MM.1S (cell line): Measurements from ENCODE around the gene DVL1.

ENCODE experiments used
- EZH2 ChIP-seq: fragments of 300-600 bp; sonication (generic); optimal IDR thresholded peaks from 2 replicates; pipeline ENCODE3; 2017; ENCODE audit warnings: low read depth, mild to moderate bottlenecking, antibody characterized with exemption, low read length, mixed read lengths
- EZH2phosphoT487 ChIP-seq: fragments of 300-600 bp; sonication (generic); IDR thresholded peaks from 2 replicates; pipeline ENCODE4 v1.6.1; 2018; ENCODE audit warnings: antibody characterized with exemption, low read length
- TF ChIP-seq, protein P1 (sequence below): fragments of 300-600 bp; sonication (generic); IDR thresholded peaks from 2 replicates; pipeline ENCODE4 v1.5.1; 2016; ENCODE audit warnings: antibody characterized with exemption, low read length, mixed read lengths

DNA sequence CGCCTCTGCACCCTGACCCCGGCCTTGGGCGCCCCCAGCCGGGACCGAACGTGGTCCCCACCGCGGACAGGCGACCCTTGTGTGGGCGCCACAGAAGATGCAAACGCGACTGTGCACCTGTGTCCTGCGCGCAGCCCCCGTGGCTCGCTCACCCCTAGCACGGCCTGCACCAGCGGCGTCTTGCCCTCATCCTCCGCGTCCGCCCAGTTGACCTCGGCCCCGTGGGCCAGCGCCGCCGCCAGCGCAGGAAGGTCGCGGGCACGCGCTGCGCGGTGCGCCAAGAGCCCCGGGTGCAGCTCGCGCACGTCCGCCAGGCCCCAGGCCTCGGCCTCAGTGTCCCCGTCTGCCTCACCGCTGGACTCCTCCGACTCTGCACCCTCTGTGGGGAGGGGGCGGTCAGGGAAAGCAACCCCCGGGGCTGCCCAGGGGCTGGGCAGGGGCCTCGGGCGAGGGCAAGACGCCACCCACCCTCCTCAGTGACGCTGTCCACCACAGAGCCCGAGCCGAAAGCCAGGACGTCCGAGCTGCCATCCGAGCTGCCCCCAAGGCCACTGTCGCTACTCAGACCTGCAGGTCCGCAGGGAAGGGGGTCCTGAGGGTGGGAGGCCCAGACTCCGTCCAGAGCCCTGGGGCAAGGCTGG lies 54.8 kb downstream of the DVL1 start:
- TF ChIP-seq, protein P1, sequence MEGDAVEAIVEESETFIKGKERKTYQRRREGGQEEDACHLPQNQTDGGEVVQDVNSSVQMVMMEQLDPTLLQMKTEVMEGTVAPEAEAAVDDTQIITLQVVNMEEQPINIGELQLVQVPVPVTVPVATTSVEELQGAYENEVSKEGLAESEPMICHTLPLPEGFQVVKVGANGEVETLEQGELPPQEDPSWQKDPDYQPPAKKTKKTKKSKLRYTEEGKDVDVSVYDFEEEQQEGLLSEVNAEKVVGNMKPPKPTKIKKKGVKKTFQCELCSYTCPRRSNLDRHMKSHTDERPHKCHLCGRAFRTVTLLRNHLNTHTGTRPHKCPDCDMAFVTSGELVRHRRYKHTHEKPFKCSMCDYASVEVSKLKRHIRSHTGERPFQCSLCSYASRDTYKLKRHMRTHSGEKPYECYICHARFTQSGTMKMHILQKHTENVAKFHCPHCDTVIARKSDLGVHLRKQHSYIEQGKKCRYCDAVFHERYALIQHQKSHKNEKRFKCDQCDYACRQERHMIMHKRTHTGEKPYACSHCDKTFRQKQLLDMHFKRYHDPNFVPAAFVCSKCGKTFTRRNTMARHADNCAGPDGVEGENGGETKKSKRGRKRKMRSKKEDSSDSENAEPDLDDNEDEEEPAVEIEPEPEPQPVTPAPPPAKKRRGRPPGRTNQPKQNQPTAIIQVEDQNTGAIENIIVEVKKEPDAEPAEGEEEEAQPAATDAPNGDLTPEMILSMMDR: no peak
- TF ChIP-seq EZH2: no peak
- TF ChIP-seq EZH2phosphoT487: no peak
